GM23338 (cell line): ENCODE results near the gene GPR176. TPM values are rescaled to one million over a fixed set of nuclear protein-coding genes. Genes with fewer than 3 reads are reported as not detected.

Experiments
- ATAC-seq: fragments of 200-7000 bp; cut with Tn5 transposase; 3 replicates; pipeline ENCODE4 v1.9.1; 2020
- DNase-seq: peaks from one replicate; pipeline ENCODE4 v3.0.0-alpha.2; 2015; ENCODE audit warnings: low spot score
- H2AFZ ChIP-seq: fragments of 200-600 bp; sonication (generic); 2 replicates; pipeline ENCODE4 v1.8.0; 2016; ENCODE audit warnings: antibody characterized with exemption, mild to moderate bottlenecking, moderate library complexity
- H3F3A ChIP-seq: fragments of 200-600 bp; sonication (generic); replicated peaks from 2 replicates; pipeline ENCODE4 v1.8.0; 2017; ENCODE audit warnings: antibody characterized with exemption, mixed run types, low read depth
- H3K27ac ChIP-seq: fragments of 200-600 bp; sonication (generic); 2 replicates; pipeline ENCODE4 v1.6.1; 2016; ENCODE audit warnings: low read depth
- H3K27me3 ChIP-seq: fragments of 200-600 bp; sonication (generic); 2 replicates; pipeline ENCODE4 v1.8.0; 2016; ENCODE audit warnings: mild to moderate bottlenecking, mixed run types, moderate library complexity; ENCODE audit not compliant: insufficient read depth
- H3K36me3 ChIP-seq: fragments of 200-600 bp; sonication (generic); 2 replicates; pipeline ENCODE4 v1.8.0; 2016; ENCODE audit warnings: mild to moderate bottlenecking; ENCODE audit not compliant: insufficient read depth
- H3K4me1 ChIP-seq: fragments of 200-600 bp; sonication (generic); 2 replicates; pipeline ENCODE4 v1.8.0; 2016; ENCODE audit warnings: mild to moderate bottlenecking, moderate library complexity; ENCODE audit not compliant: insufficient read depth
- H3K4me2 ChIP-seq: fragments of 200-600 bp; sonication (generic); 2 replicates; pipeline ENCODE4 v1.7.1; 2017; ENCODE audit warnings: mixed run types
- H3K4me3 ChIP-seq: fragments of 200-600 bp; sonication (generic); 2 replicates; pipeline ENCODE4 v1.6.1; 2016; ENCODE audit warnings: mixed run types
- H3K79me2 ChIP-seq: fragments of 200-600 bp; sonication (generic); replicated peaks from 2 replicates; pipeline ENCODE4 v1.8.0; 2017; ENCODE audit warnings: mild to moderate bottlenecking; ENCODE audit not compliant: insufficient read depth
- H3K9me2 ChIP-seq: fragments of 200-600 bp; sonication (generic); 2 replicates; pipeline ENCODE4 v1.8.0; 2017; ENCODE audit not compliant: insufficient read depth
- H4K20me1 ChIP-seq: fragments of 200-600 bp; sonication (generic); replicated peaks from 2 replicates; pipeline ENCODE4 v1.8.0; 2017; ENCODE audit warnings: mild to moderate bottlenecking; ENCODE audit not compliant: insufficient read depth
- H3K27ac Mint-ChIP-seq: 2 replicates; pipeline ENCODE4 v1.8.0; 2020; ENCODE audit warnings: inconsistent platforms, mild to moderate bottlenecking, moderate library complexity, mixed read lengths
- H3K27me3 Mint-ChIP-seq: 3 replicates; pipeline ENCODE4 v1.8.0; 2022; ENCODE audit warnings: low read depth, mild to moderate bottlenecking, moderate library complexity, mixed read lengths, inconsistent platforms; ENCODE audit not compliant: insufficient read depth, poor library complexity
- H3K36me3 Mint-ChIP-seq: 3 replicates; pipeline ENCODE4 v1.8.0; 2021; ENCODE audit warnings: low read depth, mild to moderate bottlenecking, inconsistent platforms, moderate library complexity, mixed read lengths
- H3K4me1 Mint-ChIP-seq: 3 replicates; pipeline ENCODE4 v1.8.0; 2020; ENCODE audit warnings: mild to moderate bottlenecking, inconsistent platforms, mixed read lengths
- H3K4me3 Mint-ChIP-seq: 3 replicates; pipeline ENCODE4 v1.8.0; 2021; ENCODE audit warnings: moderate library complexity, mild to moderate bottlenecking, inconsistent platforms, mixed read lengths
- H3K9me3 Mint-ChIP-seq: 3 replicates; pipeline ENCODE4 v1.8.0; 2020; ENCODE audit warnings: moderate library complexity, mild to moderate bottlenecking, inconsistent platforms, mixed read lengths
- CREB1 ChIP-seq: fragments of 250-450 bp; sonication (Bioruptor Pico); IDR thresholded peaks from 2 replicates; pipeline ENCODE4 v1.5.0; 2020; ENCODE audit warnings: low read depth, mild to moderate bottlenecking, moderate library complexity
- NANOG ChIP-seq: IDR thresholded peaks from 2 replicates; pipeline ENCODE4 v1.6.1; 2016; ENCODE audit warnings: antibody characterized with exemption, borderline replicate concordance
- POLR2AphosphoS5 ChIP-seq: IDR thresholded peaks from 2 replicates; pipeline ENCODE4 v1.6.1; 2016; ENCODE audit warnings: antibody characterized with exemption, low read depth
- STAT1 ChIP-seq: IDR thresholded peaks from one replicate; pipeline ENCODE4 v1.6.1; 2016; ENCODE audit warnings: antibody characterized with exemption; ENCODE audit not compliant: unreplicated experiment
- ZNF114 ChIP-seq: fragments of 250-450 bp; sonication (Bioruptor Pico); IDR thresholded peaks from 2 replicates; pipeline ENCODE4 v1.5.0; 2020; ENCODE audit warnings: mild to moderate bottlenecking, moderate library complexity
- ZNF331 ChIP-seq: fragments of 250-450 bp; sonication (Bioruptor Pico); IDR thresholded peaks from 2 replicates; pipeline ENCODE4 v1.5.0; 2020; ENCODE audit warnings: low read depth, mild to moderate bottlenecking, moderate library complexity
- polyA plus RNA-seq: library from polyadenylated mRNA; unstranded; fragments of >200 nt; fragmentation: Nextera tagmentation; extraction: Ambion mirVana; gene quantifications from 2 replicates; pipeline ENCODE4 v1.2.1, GENCODE V29; 2016
- total RNA-seq: library from RNA; depleted of rRNA; stranded (reverse); fragments of >200 nt; shearing (Covaris generic); gene quantifications from 2 replicates; pipeline ENCODE4 v1.2.3, GENCODE V29; 2014
- TF ChIP-seq, protein P1 (sequence below): IDR thresholded peaks from 2 replicates; pipeline ENCODE4 v1.6.1; 2016; ENCODE audit warnings: antibody characterized with exemption
- TF ChIP-seq, protein P2 (sequence below), 2 experiments: fragments of 200-600 bp in 1 of 2; sonication (generic) in 1 of 2; conservative IDR thresholded peaks; 2 replicates each; pipeline versions ENCODE4 v1.5.1 to v1.6.1; 2016 to 2017; ENCODE audit warnings: antibody characterized with exemption in 2 of 2, low read depth in 2 of 2, mild to moderate bottlenecking in 2 of 2, moderate library complexity in 1 of 2

GPR176 gene
- total and polyA plus RNA-seq, 2 experiments from 2014 or later, result 60.0 to 248 TPM

DNA sequence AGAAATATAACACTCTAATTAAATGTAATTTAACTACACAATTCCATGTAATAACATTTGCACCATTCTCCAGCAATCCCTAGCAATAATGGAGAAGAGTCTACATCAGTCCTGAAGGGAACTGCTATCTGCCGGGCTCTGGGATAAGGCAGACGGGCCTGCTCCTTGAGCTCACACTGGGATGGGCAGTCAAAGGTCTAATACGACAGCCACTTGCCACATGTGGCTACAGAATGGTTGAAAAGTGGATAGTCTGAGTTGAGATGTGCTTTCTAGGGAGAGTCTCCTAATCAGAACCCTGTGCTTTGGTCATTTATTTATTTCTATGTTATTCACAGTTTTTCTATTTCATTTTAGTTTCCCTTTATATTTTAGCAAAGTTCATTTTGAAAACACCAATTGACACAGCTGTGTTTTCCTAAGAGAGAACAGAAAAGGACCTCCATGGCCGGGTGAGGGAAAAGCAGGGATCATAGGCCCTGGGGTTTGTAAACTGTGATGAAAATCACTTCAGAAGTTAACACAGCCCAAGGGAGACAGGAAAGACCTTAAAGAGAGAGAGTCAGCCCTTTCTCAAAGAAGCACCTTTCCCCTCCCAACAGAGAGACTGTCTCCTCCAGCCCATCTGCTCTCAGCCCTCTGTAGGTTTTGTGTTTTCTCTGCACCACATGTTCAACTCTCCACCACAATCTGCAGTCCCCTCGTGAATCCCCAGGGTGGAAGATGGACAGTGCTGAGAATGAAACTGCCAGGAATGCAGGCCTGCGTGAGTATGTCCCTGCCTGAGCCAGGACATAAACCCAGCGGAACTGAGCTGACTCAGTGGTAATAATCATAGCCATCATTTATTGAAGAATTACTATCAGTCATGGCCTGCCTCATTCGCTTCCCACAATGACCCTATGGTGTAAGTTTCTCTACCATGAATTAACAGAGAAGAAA, 149.0 kb downstream of the GPR176 start (continued):
- TF ChIP-seq, protein P1, sequence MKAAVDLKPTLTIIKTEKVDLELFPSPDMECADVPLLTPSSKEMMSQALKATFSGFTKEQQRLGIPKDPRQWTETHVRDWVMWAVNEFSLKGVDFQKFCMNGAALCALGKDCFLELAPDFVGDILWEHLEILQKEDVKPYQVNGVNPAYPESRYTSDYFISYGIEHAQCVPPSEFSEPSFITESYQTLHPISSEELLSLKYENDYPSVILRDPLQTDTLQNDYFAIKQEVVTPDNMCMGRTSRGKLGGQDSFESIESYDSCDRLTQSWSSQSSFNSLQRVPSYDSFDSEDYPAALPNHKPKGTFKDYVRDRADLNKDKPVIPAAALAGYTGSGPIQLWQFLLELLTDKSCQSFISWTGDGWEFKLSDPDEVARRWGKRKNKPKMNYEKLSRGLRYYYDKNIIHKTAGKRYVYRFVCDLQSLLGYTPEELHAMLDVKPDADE, result no peak

DNA sequence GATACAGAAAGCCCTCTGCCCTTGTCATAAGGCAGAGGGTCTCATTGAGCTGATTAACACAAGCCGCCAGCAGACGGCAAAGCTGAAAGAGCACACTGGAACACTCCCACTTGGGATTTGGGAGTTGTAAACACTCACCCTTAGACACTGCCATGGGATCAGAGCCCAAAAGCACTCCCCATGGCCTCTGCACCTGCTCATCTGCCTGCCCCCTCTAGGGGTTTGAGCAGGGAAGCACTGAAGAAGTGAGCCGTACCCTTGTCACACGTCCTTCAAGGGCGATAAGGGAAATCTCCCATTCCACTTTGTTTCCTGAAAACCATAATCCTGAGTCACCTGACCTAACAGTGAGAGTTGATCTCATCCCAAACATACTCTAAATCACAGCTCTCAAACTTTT, 152.1 kb downstream of the GPR176 start:
- H3K27ac Mint-ChIP-seq, result no peak overlapping the region
- peak; percentile 51 for DNase-seq
- peaks cover 3% of the 10 kb centered on the region for H3K27me3 Mint-ChIP-seq
- H3K27ac ChIP-seq, result no peak overlapping the region
- ATAC-seq, result peak; percentile 90
- 0 out of 3 replicates have a peak, but pooled peaks cover 5% of the 10 kb centered on the region for H3K9me3 Mint-ChIP-seq
- H3K4me3 Mint-ChIP-seq, result no peak overlapping the region
- H3K4me2 ChIP-seq, result no peak overlapping the region
- peaks cover 7% of the 10 kb centered on the region for H3K4me1 Mint-ChIP-seq
- H3F3A ChIP-seq, result no peaks in the 10 kb centered on the region; the same call in 1 of the 2 replicates
- no peaks in the 10 kb centered on the region for H3K4me1 ChIP-seq
- no peaks in the 10 kb centered on the region for H3K27me3 ChIP-seq
- TF ChIP-seq ZNF114 (no peak), POLR2AphosphoS5 (no peak), ZNF331 (CRISPR knock-in tag) (no peak)
- TF ChIP-seq, protein P2, sequence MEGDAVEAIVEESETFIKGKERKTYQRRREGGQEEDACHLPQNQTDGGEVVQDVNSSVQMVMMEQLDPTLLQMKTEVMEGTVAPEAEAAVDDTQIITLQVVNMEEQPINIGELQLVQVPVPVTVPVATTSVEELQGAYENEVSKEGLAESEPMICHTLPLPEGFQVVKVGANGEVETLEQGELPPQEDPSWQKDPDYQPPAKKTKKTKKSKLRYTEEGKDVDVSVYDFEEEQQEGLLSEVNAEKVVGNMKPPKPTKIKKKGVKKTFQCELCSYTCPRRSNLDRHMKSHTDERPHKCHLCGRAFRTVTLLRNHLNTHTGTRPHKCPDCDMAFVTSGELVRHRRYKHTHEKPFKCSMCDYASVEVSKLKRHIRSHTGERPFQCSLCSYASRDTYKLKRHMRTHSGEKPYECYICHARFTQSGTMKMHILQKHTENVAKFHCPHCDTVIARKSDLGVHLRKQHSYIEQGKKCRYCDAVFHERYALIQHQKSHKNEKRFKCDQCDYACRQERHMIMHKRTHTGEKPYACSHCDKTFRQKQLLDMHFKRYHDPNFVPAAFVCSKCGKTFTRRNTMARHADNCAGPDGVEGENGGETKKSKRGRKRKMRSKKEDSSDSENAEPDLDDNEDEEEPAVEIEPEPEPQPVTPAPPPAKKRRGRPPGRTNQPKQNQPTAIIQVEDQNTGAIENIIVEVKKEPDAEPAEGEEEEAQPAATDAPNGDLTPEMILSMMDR (conservative IDR thresholded peaks at IDR 0.05; ENCODE audit: low read depth in 2 of 2), result peak; percentile 39 to 40
- H3K9me2 ChIP-seq, result no peaks in the 10 kb centered on the region
- H3K4me3 ChIP-seq, result no peak overlapping the region
- H4K20me1 ChIP-seq, result no peaks in the 10 kb centered on the region
- no peaks in the 10 kb centered on the region for H3K36me3 ChIP-seq
- peaks cover 4% of the 10 kb centered on the region; the same call in 1 of the 3 replicates for H3K36me3 Mint-ChIP-seq
- H3K79me2 ChIP-seq, result no peaks in the 10 kb centered on the region
- H2AFZ ChIP-seq, result no peak overlapping the region

DNA sequence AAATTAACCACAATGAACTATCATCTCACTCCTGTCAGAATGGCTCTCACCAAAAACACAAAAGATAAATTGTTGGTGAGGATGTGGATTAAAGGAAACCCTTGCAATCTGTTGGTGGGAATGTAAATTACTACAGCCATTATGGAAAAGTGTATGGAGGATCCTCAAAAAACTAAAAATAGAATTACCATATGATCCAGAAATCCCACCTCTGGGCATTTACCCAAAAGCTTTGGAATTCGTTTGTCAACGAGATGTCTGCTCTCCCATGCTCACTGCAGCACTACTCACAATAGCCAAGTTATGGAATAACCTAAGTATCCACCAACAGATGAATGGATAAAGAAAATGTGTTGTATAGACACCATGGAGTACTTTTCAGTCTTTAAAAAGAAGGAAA, 159.1 kb downstream of the GPR176 start:
- ATAC-seq, result no peak
- Mint-ChIP-seq H3K27me3 (no peaks in the 10 kb centered on the region), H3K4me3 (no peak overlapping the region), H3K36me3 (no peaks in the 10 kb centered on the region), H3K4me1 (no peaks in the 10 kb centered on the region), H3K27ac (no peak overlapping the region), H3K9me3 (no peaks in the 10 kb centered on the region)
- no peak for DNase-seq
- no peaks in the 10 kb centered on the region for H3K9me2 ChIP-seq
- no peaks in the 10 kb centered on the region for H3F3A ChIP-seq
- no peak overlapping the region for H3K27ac ChIP-seq
- no peak overlapping the region for H2AFZ ChIP-seq
- no peaks in the 10 kb centered on the region for H3K4me1 ChIP-seq
- H3K4me3 ChIP-seq, result no peak overlapping the region
- no peaks in the 10 kb centered on the region for H3K36me3 ChIP-seq
- no peaks in the 10 kb centered on the region for H3K27me3 ChIP-seq
- no peaks in the 10 kb centered on the region for H4K20me1 ChIP-seq
- TF ChIP-seq NANOG (no peak), STAT1 (no peak), POLR2AphosphoS5 (no peak), ZNF331 (CRISPR knock-in tag) (no peak), CREB1 (CRISPR knock-in tag) (no peak)
- TF ChIP-seq, protein P2 (conservative IDR thresholded peaks at IDR 0.05; ENCODE audit: low read depth in 2 of 2), result no peak
- no peak overlapping the region for H3K4me2 ChIP-seq
- H3K79me2 ChIP-seq, result no peaks in the 10 kb centered on the region
